A549 (cell line): ENCODE measurements around the gene EIF4EBP3. TPM values are rescaled to one million over a fixed set of nuclear protein-coding genes. Genes with fewer than 3 reads are reported as not detected.

Experiments
- BCL3 ChIP-seq: fragments of >200 bp; sonication (Bioruptor Twin); formaldehyde crosslinking; IDR thresholded peaks from 3 replicates; pipeline ENCODE4 v1.6.1; 2016
- CBX8 ChIP-seq: fragments of 200-600 bp; sonication (generic); IDR thresholded peaks from 2 replicates; pipeline ENCODE4 v1.6.1; 2016
- CEBPB ChIP-seq, 2 experiments: fragments of >200 bp in 1 of 2; sonication (Bioruptor Twin) in 1 of 2; formaldehyde crosslinking in 1 of 2; IDR thresholded peaks; 2 replicates each; pipeline ENCODE4 v1.6.1; 2012 to 2016
- CHD2 ChIP-seq: fragments of 150-350 bp; IDR thresholded peaks from 2 replicates; pipeline ENCODE4 v1.6.1; 2014; ENCODE audit warnings: low read length; ENCODE audit not compliant: partially characterized antibody
- CHD4 ChIP-seq: fragments of 200-600 bp; sonication (generic); IDR thresholded peaks from 2 replicates; pipeline ENCODE4 v1.6.1; 2016; ENCODE audit warnings: antibody characterized with exemption, mild to moderate bottlenecking, borderline replicate concordance
- CTCF ChIP-seq: fragments of >200 bp; sonication (Bioruptor Twin); formaldehyde crosslinking; IDR thresholded peaks from 3 replicates; pipeline ENCODE4 v1.5.1; 2016
- EP300 ChIP-seq, 2 experiments: fragments of >200 bp; sonication (Bioruptor Twin); formaldehyde crosslinking; IDR thresholded peaks; 2 replicates in 1 of 2; 3 replicates in 1 of 2; pipeline ENCODE4 v1.6.1; 2016 to 2017
- FOSL2 ChIP-seq, 2 experiments: fragments of 450-650 bp in 1 of 2; fragments of >200 bp in 1 of 2; sonication (Bioruptor Twin) in 1 of 2; formaldehyde crosslinking; IDR thresholded peaks; 2 replicates each; pipeline versions ENCODE4 v1.5.0 to v1.6.1; 2016 to 2020; ENCODE audit warnings: mild to moderate bottlenecking in 1 of 2, moderate library complexity in 1 of 2
- FOXS1 ChIP-seq: fragments of 250-450 bp; sonication (Bioruptor Pico); IDR thresholded peaks from 2 replicates; pipeline ENCODE4 v1.5.0; 2020; ENCODE audit warnings: mild to moderate bottlenecking, moderate library complexity
- GATA3 ChIP-seq: IDR thresholded peaks from 2 replicates; pipeline ENCODE4 v1.6.1; 2012; ENCODE audit warnings: borderline replicate concordance
- HES2 ChIP-seq: fragments of >200 bp; sonication (Bioruptor Twin); formaldehyde crosslinking; IDR thresholded peaks from 2 replicates; pipeline ENCODE4 v1.6.1; 2016
- HMGXB4 ChIP-seq: fragments of 250-450 bp; sonication (Bioruptor Pico); IDR thresholded peaks from 2 replicates; pipeline ENCODE4 v1.5.0; 2021; ENCODE audit warnings: mild to moderate bottlenecking, moderate library complexity, borderline replicate concordance
- HOXB13 ChIP-seq: fragments of 250-450 bp; sonication (Bioruptor Pico); IDR thresholded peaks from 2 replicates; pipeline ENCODE4 v1.5.0; 2020; ENCODE audit warnings: low read depth, mild to moderate bottlenecking, moderate library complexity
- JUN ChIP-seq, 2 experiments: fragments of >200 bp; sonication (Bioruptor Twin); formaldehyde crosslinking; IDR thresholded peaks; 2 replicates in 1 of 2; 3 replicates in 1 of 2; pipeline ENCODE4 v1.6.1; 2016 to 2017
- MAFK ChIP-seq: fragments of 450-650 bp; IDR thresholded peaks from 2 replicates; pipeline ENCODE4 v1.6.1; 2014; ENCODE audit not compliant: partially characterized antibody
- MAX ChIP-seq: IDR thresholded peaks from 2 replicates; pipeline ENCODE4 v1.6.1; 2012
- MAZ ChIP-seq: fragments of 150-350 bp; IDR thresholded peaks from 2 replicates; pipeline ENCODE4 v1.6.1; 2014; ENCODE audit warnings: antibody characterized with exemption, low read depth, low read length, borderline replicate concordance
- NFE2L2 ChIP-seq: fragments of 150-350 bp; conservative IDR thresholded peaks from 2 replicates; pipeline ENCODE4 v1.6.1; 2014; ENCODE audit warnings: low read length
- NPAS2 ChIP-seq: fragments of 250-450 bp; sonication (Bioruptor Pico); IDR thresholded peaks from 2 replicates; pipeline ENCODE4 v1.8.0; 2022; ENCODE audit warnings: mild to moderate bottlenecking, moderate library complexity, borderline replicate concordance
- PBX3 ChIP-seq: IDR thresholded peaks from 2 replicates; pipeline ENCODE4 v1.6.1; 2012
- PHF8 ChIP-seq: fragments of 200-600 bp; sonication (generic); IDR thresholded peaks from 2 replicates; pipeline ENCODE4 v1.6.1; 2016; ENCODE audit warnings: low read depth, mild to moderate bottlenecking, antibody characterized with exemption, moderate library complexity, borderline replicate concordance
- POLR2AphosphoS2 ChIP-seq: conservative IDR thresholded peaks from 2 replicates; pipeline ENCODE4 v1.6.1; 2012; ENCODE audit warnings: low read length, improper control_type of control experiment, inconsistent platforms
- RCOR1 ChIP-seq: fragments of 150-350 bp; IDR thresholded peaks from 2 replicates; pipeline ENCODE4 v1.6.1; 2014; ENCODE audit warnings: antibody characterized with exemption, low read length, low read depth
- REST ChIP-seq: fragments of 200-600 bp; sonication (generic); IDR thresholded peaks from 2 replicates; pipeline ENCODE4 v1.6.1; 2016; ENCODE audit warnings: antibody characterized with exemption, mild to moderate bottlenecking, moderate library complexity
- RFX5 ChIP-seq: fragments of 450-650 bp; IDR thresholded peaks from 2 replicates; pipeline ENCODE4 v1.7.1; 2014; ENCODE audit warnings: antibody characterized with exemption, mild to moderate bottlenecking, moderate library complexity
- RNF2 ChIP-seq: fragments of 200-600 bp; sonication (generic); IDR thresholded peaks from 2 replicates; pipeline ENCODE4 v1.6.1; 2016; ENCODE audit warnings: low read depth, mild to moderate bottlenecking, antibody characterized with exemption, moderate library complexity, borderline replicate concordance
- TFCP2L1 ChIP-seq: fragments of 250-450 bp; sonication (Bioruptor Pico); IDR thresholded peaks from 2 replicates; pipeline ENCODE4 v1.5.0; 2021; ENCODE audit warnings: mild to moderate bottlenecking
- TP53 ChIP-seq: fragments of 250-450 bp; sonication (Bioruptor Pico); IDR thresholded peaks from 2 replicates; pipeline ENCODE4 v1.5.0; 2021; ENCODE audit warnings: mild to moderate bottlenecking, moderate library complexity
- ZC3H11A ChIP-seq: fragments of 450-650 bp; IDR thresholded peaks from 2 replicates; pipeline ENCODE4 v1.6.1; 2014; ENCODE audit warnings: antibody characterized with exemption, mild to moderate bottlenecking
- ZFP36 ChIP-seq: fragments of 450-650 bp; IDR thresholded peaks from 2 replicates; pipeline ENCODE4 v1.6.1; 2014; ENCODE audit warnings: borderline replicate concordance; ENCODE audit not compliant: partially characterized antibody
- ZNF302 ChIP-seq: fragments of 250-450 bp; sonication (Bioruptor Pico); IDR thresholded peaks from 2 replicates; pipeline ENCODE4 v1.9.0; 2021; ENCODE audit warnings: inconsistent platforms, mild to moderate bottlenecking, moderate library complexity
- polyA plus RNA-seq, 4 experiments: library from polyadenylated mRNA; depleted of rRNA in 3 of 4; stranded (reverse); fragments of >200 nt; fragmentation: RNase III in 1 of 4; extraction: RNeasy Plus Mini Kit Qiagen cat#74134 plus additional on column Dnase treatment in 1 of 4; gene quantifications; 2 replicates in 3 of 4; 3 replicates in 1 of 4; pipeline ENCODE4 v1.2.3, GENCODE V29; 2011 to 2017

The EIF4EBP3 gene
- polyA plus RNA-seq, 2 of the 4 experiments (the other 2 are of a cell fraction): 0.96 to 2.0 TPM

- TF ChIP-seq BCL3: peak; percentile 94; the same call in 1 of the 3 replicates
- TF ChIP-seq POLR2AphosphoS2: no peak; the same call in none of the 2 replicates
- TF ChIP-seq PBX3: peak; percentile 64; the same call in 1 of the 2 replicates
- no peak for TF ChIP-seq MAFK
- no peak for TF ChIP-seq NFE2L2
- TF ChIP-seq JUN (IDR thresholded peaks at IDR 0.05): peak; percentile 85 to 95
- no peak for TF ChIP-seq RNF2
- TF ChIP-seq TP53: no peak
- no peak for TF ChIP-seq FOSL2 (IDR thresholded peaks at IDR 0.05)
- TF ChIP-seq FOSL2 (CRISPR knock-in tag; IDR thresholded peaks at IDR 0.05): no peak
- TF ChIP-seq HES2: no peak
- TF ChIP-seq ZFP36: no peak
- TF ChIP-seq MAZ: no peak
- TF ChIP-seq MAX: peak; percentile 85
- no peak for TF ChIP-seq EP300 (IDR thresholded peaks at IDR 0.05)
- TF ChIP-seq TFCP2L1 (CRISPR knock-in tag): peak; percentile 65; the same call in 1 of the 2 replicates
- no peak for TF ChIP-seq HMGXB4
- TF ChIP-seq CHD4: no peak
- no peak for TF ChIP-seq ZNF302 (CRISPR knock-in tag)
- no peak for TF ChIP-seq HOXB13 (CRISPR knock-in tag)
- TF ChIP-seq GATA3: peak; percentile 49; the same call in 1 of the 2 replicates
- TF ChIP-seq PHF8: peak; percentile 87; the same call in 1 of the 2 replicates
- no peak for TF ChIP-seq FOXS1
- no peak for TF ChIP-seq CTCF
- no peak; the same call in 1 of the 2 replicates for TF ChIP-seq RFX5
- no peak for TF ChIP-seq CBX8
- no peak for TF ChIP-seq ZC3H11A
- no peak for TF ChIP-seq CHD2
- no peak for TF ChIP-seq RCOR1
- TF ChIP-seq CEBPB (IDR thresholded peaks at IDR 0.05): 0 out of 4 replicates have a peak, but pooled peaks of 1 of the 2 experiments have one; percentile 8
- peak; percentile 30; the same call in 1 of the 2 replicates for TF ChIP-seq REST
- TF ChIP-seq NPAS2 (CRISPR knock-in tag): no peak
These were observed 9.8 kb downstream of the EIF4EBP3 start, which contains the start of gene SRA1 (continued) for GRCh38 chr5:140557136-140557805.
